BLaER1 (cell line): ENCODE data around the gene PHLDA3.

Experiments used
- H3K27ac ChIP-seq: shearing (Covaris generic); formaldehyde crosslinking; 2 replicates; pipeline ENCODE4 v1.8.1; 2022
- H3K27me3 ChIP-seq: shearing (Covaris generic); formaldehyde crosslinking; 2 replicates; pipeline ENCODE4 v1.8.1; 2022
- H3K36me3 ChIP-seq: shearing (Covaris generic); formaldehyde crosslinking; 2 replicates; pipeline ENCODE4 v1.8.1; 2022
- H3K4me1 ChIP-seq: shearing (Covaris generic); formaldehyde crosslinking; 2 replicates; pipeline ENCODE4 v1.8.1; 2022
- H3K4me2 ChIP-seq: shearing (Covaris generic); formaldehyde crosslinking; 2 replicates; pipeline ENCODE4 v1.8.1; 2022
- H3K4me3 ChIP-seq: shearing (Covaris generic); formaldehyde crosslinking; 2 replicates; pipeline ENCODE4 v1.8.1; 2022
- H3K9ac ChIP-seq: shearing (Covaris generic); formaldehyde crosslinking; 2 replicates; pipeline ENCODE4 v1.8.1; 2022
- H3K9me3 ChIP-seq: shearing (Covaris generic); formaldehyde crosslinking; 2 replicates; pipeline ENCODE4 v1.8.1; 2022
- H4K20me1 ChIP-seq: shearing (Covaris generic); formaldehyde crosslinking; 2 replicates; pipeline ENCODE4 v1.8.1; 2022
- Cebpa-rat ChIP-seq: shearing (Covaris generic); IDR thresholded peaks from 2 replicates; pipeline ENCODE4 v1.8.1; 2022

Gene PHLDA3

DNA sequence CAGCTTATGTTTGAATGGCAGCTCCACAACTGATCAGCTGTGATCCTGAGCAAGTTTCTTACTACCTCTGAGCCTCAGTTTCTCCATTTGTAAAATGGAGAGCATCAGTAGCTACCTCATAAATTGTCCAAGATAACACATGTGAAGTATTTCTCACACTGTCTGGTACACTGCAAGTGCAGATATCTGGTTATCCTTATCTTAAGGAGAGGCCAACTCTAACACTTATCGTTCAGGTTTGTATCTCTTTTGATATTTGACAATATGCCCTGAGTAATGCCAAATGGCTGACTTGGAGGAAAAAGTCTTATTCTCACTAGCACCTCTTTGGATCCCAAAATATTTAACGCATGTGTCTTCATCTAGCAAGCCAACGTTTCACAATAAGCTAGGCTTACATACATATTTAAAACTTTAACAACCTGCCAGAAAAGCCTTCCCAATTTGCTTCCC is 35.2 kb upstream of the PHLDA3 start:
- no peak overlapping the region for H3K9ac ChIP-seq
- peaks cover under 1% of the 10 kb centered on the region; the same call in 1 of the 2 replicates for H4K20me1 ChIP-seq
- no peak overlapping the region for H3K4me3 ChIP-seq
- H3K27me3 ChIP-seq: no peaks in the 10 kb centered on the region
- H3K27ac ChIP-seq: no peak overlapping the region
- H3K9me3 ChIP-seq: no peaks in the 10 kb centered on the region
- H3K4me2 ChIP-seq: no peak overlapping the region
- TF ChIP-seq Cebpa-rat: no peak
- peaks cover 37% of the 10 kb centered on the region for H3K4me1 ChIP-seq
- peaks cover under 1% of the 10 kb centered on the region; the same call in 1 of the 2 replicates for H3K36me3 ChIP-seq

- peaks cover 7% of the 10 kb centered on the region for H4K20me1 ChIP-seq
- H3K4me3 ChIP-seq: no peak overlapping the region
- TF ChIP-seq Cebpa-rat: no peak
- no peak overlapping the region for H3K27ac ChIP-seq
- peaks cover 37% of the 10 kb centered on the region for H3K4me1 ChIP-seq
- peak overlapping the region; percentile 22; the same call in 1 of the 2 replicates for H3K4me2 ChIP-seq
- no peak overlapping the region for H3K9ac ChIP-seq
- H3K9me3 ChIP-seq: no peaks in the 10 kb centered on the region
- no peaks in the 10 kb centered on the region for H3K27me3 ChIP-seq
- peaks cover 6% of the 10 kb centered on the region; the same call in 1 of the 2 replicates for H3K36me3 ChIP-seq
Measured at GRCh38 chr1:201503397-201504176, 34.6 kb upstream of the PHLDA3 start.

DNA sequence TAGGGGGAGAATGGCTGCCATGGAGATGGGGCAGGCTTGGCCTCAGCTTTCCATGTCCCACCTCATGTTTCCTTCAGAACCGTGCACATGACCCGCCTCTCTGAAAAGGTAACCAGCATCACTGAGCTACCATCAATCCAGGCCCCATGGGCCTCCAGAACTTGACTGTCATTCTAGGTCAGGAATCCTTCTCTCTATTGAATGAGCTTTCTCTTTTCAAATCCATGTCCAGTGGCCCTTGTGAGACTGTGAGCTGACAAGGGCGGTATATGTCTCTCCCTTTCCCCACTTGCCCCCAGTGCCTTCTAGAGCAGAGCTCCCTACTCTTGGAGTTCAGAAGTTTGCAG is 33.5 kb upstream of the PHLDA3 start:
- no peak overlapping the region for H3K4me2 ChIP-seq
- H4K20me1 ChIP-seq: peaks cover 12% of the 10 kb centered on the region
- H3K9me3 ChIP-seq: no peaks in the 10 kb centered on the region
- H3K4me3 ChIP-seq: no peak overlapping the region
- no peak overlapping the region for H3K9ac ChIP-seq
- H3K36me3 ChIP-seq: peaks cover 14% of the 10 kb centered on the region; the same call in 1 of the 2 replicates
- peaks cover 31% of the 10 kb centered on the region for H3K4me1 ChIP-seq
- no peaks in the 10 kb centered on the region for H3K27me3 ChIP-seq
- TF ChIP-seq Cebpa-rat: no peak
- H3K27ac ChIP-seq: no peak overlapping the region

GRCh38 chr1:201501812-201502510 is 33.0 kb upstream of the PHLDA3 start:
- no peak overlapping the region for H3K4me3 ChIP-seq

DNA sequence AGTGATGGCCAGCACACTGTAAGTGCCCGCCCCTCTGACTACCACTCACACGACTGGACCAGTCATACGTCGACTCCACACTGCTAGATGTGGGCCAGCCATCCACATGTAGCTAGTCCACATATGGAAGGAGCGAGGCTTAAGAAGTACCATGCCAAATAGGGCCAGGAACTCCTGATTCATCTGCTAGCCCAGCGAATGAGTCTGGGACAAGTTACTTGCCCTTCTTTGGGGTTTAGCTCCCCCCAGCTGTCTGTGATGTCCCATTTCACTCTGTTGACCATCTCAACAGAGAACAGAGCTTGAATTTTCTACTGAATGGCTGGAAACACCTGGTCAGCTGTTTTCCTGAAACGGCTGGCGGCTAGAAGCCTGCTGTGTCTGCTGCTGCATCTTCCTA is 32.2 kb upstream of the PHLDA3 start:
- H4K20me1 ChIP-seq: peaks cover 12% of the 10 kb centered on the region
- no peak for TF ChIP-seq Cebpa-rat
- H3K4me2 ChIP-seq: no peak overlapping the region
- H3K9ac ChIP-seq: no peak overlapping the region
- H3K4me1 ChIP-seq: peaks cover 26% of the 10 kb centered on the region
- H3K4me3 ChIP-seq: no peak overlapping the region
- no peaks in the 10 kb centered on the region for H3K27me3 ChIP-seq
- H3K9me3 ChIP-seq: no peaks in the 10 kb centered on the region
- no peak overlapping the region for H3K27ac ChIP-seq
- peaks cover 18% of the 10 kb centered on the region for H3K36me3 ChIP-seq

More at GRCh38 chr1:201501812-201502510, 33.0 kb upstream of the PHLDA3 start:
- Histone ChIP-seq H3K27ac (no peak overlapping the region), H3K9me3 (no peaks in the 10 kb centered on the region), H3K36me3 (peaks cover 14% of the 10 kb centered on the region; the same call in 1 of the 2 replicates), H3K27me3 (no peaks in the 10 kb centered on the region), H3K4me1 (peaks cover 27% of the 10 kb centered on the region), H3K4me2 (no peak overlapping the region), H3K9ac (no peak overlapping the region), H4K20me1 (peaks cover 12% of the 10 kb centered on the region)
- no peak for TF ChIP-seq Cebpa-rat

GRCh38 chr1:201500670-201501120 is 31.7 kb upstream of the PHLDA3 start:
- H4K20me1 ChIP-seq: peaks cover 12% of the 10 kb centered on the region
- no peaks in the 10 kb centered on the region for H3K27me3 ChIP-seq
- no peak overlapping the region for H3K4me3 ChIP-seq
- H3K27ac ChIP-seq: no peak overlapping the region
- H3K36me3 ChIP-seq: peaks cover 22% of the 10 kb centered on the region
- H3K4me1 ChIP-seq: peaks cover 26% of the 10 kb centered on the region
- no peak overlapping the region for H3K9ac ChIP-seq
- H3K9me3 ChIP-seq: no peaks in the 10 kb centered on the region
- TF ChIP-seq Cebpa-rat: no peak
- H3K4me2 ChIP-seq: no peak overlapping the region

- H3K36me3 ChIP-seq: peaks cover 29% of the 10 kb centered on the region
- H3K4me1 ChIP-seq: peaks cover 25% of the 10 kb centered on the region
- no peak overlapping the region for H3K27ac ChIP-seq
- no peak overlapping the region for H3K4me2 ChIP-seq
- H3K27me3 ChIP-seq: no peaks in the 10 kb centered on the region
- no peaks in the 10 kb centered on the region for H3K9me3 ChIP-seq
- no peak for TF ChIP-seq Cebpa-rat
- peaks cover 12% of the 10 kb centered on the region for H4K20me1 ChIP-seq
- no peak overlapping the region for H3K4me3 ChIP-seq
- H3K9ac ChIP-seq: no peak overlapping the region
Measured at GRCh38 chr1:201499795-201500669, 31.0 kb upstream of the PHLDA3 start.

DNA sequence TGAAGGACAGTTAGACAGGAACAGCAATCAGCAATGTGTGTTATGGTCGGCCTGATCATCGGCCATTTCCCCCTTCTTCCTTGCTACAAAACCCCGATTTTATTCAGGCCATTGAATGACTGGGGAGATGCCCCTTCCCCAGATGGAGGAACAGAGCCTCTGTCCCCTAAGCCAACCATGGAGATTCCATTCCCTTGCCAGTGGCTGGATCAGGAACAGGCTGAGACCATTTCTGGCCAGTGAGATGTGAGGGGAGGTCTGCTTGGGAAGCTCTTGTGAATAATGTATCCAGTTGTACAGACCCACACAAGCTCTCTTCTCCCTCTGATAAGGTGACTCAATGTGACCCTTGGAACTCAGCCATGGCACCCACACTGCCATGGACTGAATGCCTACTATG is 30.2 kb upstream of the PHLDA3 start:
- H3K9me3 ChIP-seq: no peaks in the 10 kb centered on the region
- peaks cover 23% of the 10 kb centered on the region for H3K4me1 ChIP-seq
- no peak for TF ChIP-seq Cebpa-rat
- H3K4me3 ChIP-seq: no peak overlapping the region
- H3K27me3 ChIP-seq: no peaks in the 10 kb centered on the region
- H3K9ac ChIP-seq: no peak overlapping the region
- H3K4me2 ChIP-seq: no peak overlapping the region
- H3K36me3 ChIP-seq: peaks cover 37% of the 10 kb centered on the region
- H4K20me1 ChIP-seq: peaks cover 12% of the 10 kb centered on the region
- no peak overlapping the region for H3K27ac ChIP-seq

DNA sequence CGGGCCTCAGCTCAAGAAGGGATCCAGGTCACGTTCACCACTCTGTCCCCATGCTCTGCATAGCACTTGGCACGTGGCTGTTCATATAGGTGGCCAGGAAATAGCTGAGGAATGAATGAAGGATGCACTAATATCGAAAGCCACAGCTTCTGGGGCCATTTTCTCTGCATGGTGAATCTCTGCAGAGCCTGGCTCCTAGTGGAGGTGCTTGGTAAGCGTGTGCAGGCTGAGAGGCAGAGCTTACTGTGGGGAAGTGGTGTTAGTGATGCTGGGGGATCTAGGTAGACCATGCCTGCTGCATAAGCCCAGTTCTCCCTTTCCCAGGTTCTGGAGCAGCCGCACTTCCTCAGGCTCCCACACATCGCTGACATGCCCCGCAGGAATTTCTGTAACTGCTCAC is 29.6 kb upstream of the PHLDA3 start:
- H3K4me3 ChIP-seq: no peak overlapping the region
- H3K4me1 ChIP-seq: peaks cover 21% of the 10 kb centered on the region

More for the DNA sequence above, 29.6 kb upstream of the PHLDA3 start:
- no peaks in the 10 kb centered on the region for H3K27me3 ChIP-seq
- H3K36me3 ChIP-seq: peaks cover 43% of the 10 kb centered on the region
- H3K9ac ChIP-seq: no peak overlapping the region
- peaks cover 4% of the 10 kb centered on the region; the same call in 1 of the 2 replicates for H3K9me3 ChIP-seq
- no peak for TF ChIP-seq Cebpa-rat
- no peak overlapping the region for H3K27ac ChIP-seq
- no peak overlapping the region for H3K4me2 ChIP-seq
- H4K20me1 ChIP-seq: peaks cover 12% of the 10 kb centered on the region
